OCI-M1 (cell line): ENCODE results near the gene SUPT5H.

ENCODE experiments used
- DNase-seq: peaks from one replicate; lab custom pipeline; 2025; lab: John Stamatoyannopoulos, UW

The SUPT5H gene

DNA sequence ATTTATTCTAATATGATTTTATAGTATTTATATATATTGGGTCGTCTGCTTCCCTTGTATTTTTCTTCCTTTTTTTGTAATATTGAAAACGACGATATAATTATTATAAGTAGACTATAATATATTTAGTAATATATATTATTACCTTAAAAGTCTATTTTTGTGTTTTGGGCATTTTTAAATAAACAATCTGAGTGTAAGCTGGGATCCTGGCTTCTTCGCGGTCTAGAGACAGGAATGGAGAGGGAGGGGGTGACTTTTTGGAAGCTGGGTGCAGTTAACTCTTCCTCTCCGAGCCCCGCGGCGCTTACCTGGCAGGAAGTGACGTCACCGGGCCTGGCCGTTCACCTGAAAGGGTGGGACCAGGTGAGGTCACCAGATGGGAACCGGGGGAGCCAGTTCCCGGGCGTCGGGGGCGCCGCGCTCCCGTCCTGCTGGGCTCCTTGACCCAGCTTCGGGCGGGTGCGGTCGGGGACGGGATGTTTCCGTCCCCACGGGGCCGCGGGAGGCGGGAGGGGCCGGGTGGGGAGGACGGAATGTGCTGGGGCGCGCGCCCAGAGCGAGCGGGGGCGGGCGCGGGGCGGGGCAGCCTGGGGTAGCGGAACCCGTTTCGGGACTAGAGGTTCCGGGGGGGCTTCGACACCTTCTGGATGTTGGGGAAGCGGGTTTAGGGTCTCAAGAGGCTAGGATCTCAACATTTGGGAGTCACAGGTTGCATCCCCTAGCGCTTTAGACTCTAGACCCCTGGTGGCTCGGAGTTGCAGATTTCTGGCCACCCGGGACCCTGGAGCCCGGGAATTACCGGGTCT, 36.0 kb upstream of the SUPT5H start:
- peak; percentile 76 for DNase-seq

DNA sequence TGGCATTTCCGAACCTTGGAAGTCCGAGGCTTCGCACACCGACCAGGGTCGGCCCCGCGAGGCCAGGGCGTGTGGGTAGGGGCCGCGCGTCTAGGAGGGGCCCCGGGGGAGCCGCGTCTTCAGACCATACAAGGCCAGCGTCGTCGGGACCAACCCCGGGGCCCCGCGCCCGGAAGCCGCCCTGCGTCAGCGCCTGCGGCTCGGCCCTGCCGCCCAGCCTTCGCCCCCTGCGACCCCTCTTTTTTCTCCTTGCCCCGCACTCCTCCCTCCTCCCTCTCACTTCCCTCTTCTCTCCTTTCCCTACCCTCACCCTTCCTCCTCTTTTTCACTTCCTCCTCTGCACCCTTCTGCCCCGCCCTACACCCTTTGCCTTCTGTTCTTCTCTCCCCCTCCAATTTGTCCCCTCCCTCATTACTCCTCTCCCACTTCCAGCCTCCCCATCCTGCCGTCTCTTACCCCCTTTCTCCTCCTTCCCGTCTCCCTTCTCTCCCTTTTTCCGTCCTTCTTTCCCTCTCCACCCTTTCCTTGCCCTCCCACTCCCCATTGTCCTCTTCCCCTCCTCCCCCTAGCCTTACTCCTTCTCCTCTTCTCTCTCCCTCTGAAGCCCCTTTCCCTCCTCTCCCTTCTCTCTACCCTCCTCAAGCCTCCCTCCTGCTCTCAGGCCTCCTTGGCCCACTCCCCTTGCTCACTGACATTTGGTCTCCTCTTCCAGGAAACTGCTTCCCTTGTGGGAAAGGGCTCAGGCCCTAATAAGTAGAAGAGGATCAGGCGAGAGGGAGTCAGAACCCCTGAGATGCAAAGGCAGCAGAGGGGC, 35.2 kb upstream of the SUPT5H start:
- DNase-seq, result peak; percentile 83

DNA sequence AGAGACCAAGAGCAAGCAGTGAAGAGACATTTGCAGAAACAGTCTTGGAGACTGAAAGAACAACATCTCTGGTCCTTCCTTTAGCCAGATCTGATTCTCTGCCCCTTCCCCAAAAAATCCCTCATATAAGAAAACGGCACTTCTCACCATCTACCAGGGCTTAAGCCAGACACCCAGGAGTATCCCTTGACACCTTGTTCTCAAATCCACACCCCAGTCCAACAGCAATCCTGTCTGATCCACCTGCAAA, 34.6 kb upstream of the SUPT5H start:
- DNase-seq, result no peak

DNA sequence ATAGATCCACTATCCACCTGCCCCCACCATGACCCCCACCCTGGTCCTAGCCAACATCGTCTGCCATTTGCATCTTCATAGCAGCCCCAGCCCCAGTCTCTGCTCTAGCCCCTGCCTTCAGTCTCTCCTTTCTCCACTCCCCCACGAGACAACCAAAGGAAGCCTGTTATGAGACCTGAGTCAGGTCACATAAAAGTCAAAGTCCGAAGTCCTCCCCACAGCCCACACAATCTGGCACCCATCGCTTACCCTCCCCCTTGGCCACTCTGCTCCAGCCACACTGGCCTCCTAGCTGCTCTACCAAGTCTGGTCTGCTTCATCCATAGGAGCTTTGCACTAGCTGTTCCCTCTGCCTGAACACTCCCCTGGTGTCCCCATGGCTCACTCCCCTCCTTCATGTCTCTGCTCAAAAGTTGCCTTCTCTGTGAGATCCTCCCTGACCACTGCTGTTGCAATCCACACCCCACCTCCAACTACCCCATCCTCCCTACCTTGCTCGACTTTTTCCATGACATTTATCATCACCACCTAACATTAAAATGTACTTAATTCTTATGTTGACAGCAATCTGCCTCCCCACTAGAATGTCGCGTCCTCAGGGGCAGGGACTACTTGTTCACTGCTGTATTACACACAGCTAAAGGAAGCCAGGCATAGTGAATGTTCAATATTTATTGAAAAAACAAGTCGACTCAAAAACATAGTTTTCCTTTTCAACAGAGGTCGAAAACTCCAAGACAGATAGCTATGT, 34.1 kb upstream of the SUPT5H start:
- peak; percentile 80 for DNase-seq

DNA sequence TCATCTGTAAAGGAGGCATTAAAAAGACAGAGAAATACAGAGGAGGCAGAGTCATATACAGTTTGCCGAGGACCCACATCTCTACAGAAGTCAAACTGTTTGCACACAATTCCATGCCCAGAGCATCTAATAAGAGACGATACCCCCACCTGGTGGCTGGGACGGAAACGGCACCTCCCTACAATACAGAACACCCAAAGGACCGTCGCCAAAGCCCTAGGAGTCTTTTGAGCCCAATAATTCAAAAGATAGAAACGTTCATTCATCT, 33.6 kb upstream of the SUPT5H start:
- peak; percentile 99 for DNase-seq

DNA sequence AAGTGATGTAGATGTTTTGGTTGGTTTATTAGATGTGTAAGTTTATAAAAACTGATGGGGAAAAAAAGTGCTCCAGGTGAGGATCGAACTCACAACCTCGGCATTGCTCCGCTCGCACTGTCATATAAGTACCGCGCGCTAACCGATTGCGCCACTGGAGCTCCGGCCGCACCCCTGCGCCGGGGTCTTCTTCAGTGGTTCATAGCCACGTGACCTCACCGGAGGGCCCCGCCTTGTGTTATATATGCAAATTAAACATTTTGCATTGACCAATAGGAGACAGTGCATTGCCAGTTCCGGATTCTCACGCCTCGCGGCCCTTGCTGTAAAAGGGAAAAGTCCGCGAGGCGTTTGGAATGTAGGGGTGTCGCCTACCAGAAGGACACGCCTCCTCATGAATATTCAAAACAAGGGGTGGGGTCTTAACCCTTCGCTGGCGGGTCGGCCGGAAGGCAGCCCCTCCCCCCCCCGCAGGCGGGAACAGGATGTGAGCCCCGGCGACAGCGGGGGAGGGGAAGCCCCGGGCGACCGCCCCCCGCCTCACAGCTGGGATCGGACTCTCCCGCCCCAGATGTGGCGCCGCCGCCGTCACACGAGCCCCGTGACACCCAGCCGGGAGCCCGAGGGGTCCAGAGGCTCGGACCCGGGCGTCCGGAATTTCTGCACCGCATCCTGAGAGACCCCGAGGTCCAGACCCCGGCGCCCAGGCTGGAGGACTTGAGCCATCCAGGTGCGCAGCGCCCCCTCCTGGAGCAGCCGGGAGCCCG, 33.1 kb upstream of the SUPT5H start, which contains the start of gene PLEKHG2:
PLEKHG2 (plus strand) TSS at position 570 of the 767 bp plus-strand sequence. CDS start 1,418 bp downstream, outside the sequence.
- peak; percentile 100 for DNase-seq

DNA sequence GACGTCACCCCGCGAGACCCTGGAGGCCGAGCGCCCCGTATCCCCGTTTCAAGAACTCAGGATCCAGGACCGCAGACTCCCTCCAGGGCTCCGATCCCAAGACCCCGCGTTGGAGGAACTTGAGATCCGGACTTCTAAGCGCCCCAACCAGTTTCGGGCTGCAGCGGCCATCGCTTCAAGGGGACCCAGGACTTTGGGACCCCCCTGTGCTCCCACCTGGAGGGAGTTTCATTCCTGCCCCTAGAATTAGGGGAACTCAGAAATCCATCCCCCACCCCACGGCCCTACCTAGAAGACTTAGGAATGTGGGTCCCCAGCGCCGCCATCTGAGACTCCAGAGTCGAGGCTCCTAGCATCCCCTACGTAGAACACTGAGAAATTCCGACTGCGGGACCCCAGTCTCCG, 32.5 kb upstream of the SUPT5H start:
- DNase-seq, result no peak

DNA sequence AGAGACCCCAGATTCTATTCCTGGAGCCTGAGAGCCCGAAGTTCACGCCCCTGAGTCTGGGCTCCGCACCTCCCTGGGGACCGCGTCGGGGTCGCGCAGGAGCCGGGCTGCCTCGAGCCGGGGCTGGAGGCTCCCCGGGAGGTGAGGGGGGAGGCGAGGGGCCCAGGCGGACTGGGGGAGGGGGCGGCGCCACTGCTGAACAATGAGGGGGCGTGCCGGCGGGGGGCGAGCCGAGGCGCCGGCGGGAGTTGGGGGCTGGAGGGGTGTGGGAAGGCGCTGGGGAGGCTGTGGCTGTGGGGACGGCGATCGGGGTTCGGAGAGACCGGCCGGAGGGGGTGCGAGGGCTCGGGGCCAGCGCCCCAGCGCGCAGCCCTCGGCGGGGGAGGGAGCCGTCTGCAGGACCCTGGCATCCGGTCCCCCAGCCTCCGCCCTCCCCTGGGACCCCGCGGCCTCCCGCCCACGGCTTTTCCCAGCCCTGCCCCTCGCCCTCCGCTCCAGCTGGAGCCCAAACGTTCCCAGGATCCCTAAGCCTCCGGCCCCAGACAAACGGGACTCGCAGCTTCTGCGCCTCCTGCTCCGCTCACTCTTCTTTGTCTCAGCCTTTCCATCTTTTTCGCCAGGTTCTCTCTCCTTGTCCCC, 32.0 kb upstream of the SUPT5H start:
- no peak for DNase-seq

DNA sequence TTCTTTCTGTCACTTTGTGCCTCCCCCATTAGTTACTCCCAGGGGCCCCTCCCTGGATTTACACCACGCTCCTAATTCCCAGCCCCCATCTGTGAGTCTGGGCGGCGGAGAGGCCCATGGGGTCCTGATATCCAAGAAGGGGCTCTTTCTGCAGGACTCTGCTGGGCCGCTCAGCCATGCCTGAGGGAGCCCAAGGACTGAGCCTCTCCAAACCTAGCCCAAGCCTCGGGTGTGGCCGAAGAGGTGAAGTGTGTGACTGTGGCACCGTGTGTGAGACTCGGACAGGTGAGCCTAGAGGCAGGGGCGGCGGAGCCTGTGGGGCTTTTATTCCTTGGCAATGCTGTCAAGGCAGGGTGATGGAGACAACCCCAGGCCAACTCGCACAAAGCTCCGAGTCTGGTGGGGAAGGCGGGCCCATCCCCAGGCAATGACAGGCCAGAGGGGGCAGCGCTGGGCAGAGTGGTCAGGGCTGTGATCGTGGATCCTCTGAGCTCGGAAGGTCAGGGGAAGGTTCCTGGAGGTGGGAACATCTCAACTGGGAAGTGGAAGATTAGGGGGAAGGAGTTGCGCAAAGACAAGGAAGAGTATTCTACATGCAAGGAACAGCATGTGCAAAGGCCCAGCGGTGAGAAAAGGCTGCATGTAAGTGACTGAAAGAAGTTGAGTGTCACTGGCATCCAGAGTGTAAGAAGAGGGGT, 31.3 kb upstream of the SUPT5H start:
- peak; percentile 15 for DNase-seq

DNA sequence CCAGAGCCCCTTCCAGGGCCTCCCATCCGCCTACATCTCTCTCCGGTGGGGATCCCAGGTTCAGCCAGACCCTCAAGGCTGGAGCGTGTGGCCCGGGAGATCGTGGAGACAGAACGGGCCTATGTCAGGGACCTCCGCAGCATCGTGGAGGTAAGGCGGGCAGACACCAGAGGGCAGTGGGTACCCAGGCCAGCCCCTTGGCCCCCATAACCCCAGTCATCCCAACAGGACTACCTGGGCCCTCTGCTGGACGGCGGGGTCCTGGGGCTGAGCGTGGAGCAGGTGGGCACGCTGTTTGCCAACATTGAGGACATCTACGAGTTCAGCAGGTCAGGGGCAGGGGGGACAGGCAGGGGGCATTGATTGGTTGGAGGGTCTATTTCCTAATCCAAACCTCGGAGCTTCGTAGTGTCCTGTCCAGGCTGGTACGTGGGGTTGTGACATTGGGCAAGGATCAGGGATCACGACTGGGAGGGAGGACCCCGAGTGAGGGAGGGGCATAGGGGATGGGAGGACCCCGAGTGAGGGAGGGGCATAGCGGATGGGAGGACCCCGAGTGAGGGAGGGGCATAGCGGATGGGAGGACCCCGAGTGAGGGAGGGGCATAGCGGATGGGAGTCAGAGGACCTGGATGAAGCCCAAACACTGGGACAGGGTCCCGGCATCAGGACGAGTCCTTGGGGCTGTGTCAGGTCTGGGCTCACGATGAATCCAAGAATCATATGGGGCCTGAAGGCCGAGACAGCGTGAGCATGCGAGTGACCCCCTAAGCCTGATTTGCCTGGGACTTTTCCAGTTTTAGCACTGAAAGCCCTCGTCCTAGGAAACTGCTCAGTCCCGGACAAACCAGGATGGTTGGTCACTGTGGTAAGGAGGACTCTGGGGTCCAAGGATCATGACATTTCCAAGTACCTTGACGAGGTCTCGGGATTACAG, 30.0 kb upstream of the SUPT5H start:
- DNase-seq, result no peak

DNA sequence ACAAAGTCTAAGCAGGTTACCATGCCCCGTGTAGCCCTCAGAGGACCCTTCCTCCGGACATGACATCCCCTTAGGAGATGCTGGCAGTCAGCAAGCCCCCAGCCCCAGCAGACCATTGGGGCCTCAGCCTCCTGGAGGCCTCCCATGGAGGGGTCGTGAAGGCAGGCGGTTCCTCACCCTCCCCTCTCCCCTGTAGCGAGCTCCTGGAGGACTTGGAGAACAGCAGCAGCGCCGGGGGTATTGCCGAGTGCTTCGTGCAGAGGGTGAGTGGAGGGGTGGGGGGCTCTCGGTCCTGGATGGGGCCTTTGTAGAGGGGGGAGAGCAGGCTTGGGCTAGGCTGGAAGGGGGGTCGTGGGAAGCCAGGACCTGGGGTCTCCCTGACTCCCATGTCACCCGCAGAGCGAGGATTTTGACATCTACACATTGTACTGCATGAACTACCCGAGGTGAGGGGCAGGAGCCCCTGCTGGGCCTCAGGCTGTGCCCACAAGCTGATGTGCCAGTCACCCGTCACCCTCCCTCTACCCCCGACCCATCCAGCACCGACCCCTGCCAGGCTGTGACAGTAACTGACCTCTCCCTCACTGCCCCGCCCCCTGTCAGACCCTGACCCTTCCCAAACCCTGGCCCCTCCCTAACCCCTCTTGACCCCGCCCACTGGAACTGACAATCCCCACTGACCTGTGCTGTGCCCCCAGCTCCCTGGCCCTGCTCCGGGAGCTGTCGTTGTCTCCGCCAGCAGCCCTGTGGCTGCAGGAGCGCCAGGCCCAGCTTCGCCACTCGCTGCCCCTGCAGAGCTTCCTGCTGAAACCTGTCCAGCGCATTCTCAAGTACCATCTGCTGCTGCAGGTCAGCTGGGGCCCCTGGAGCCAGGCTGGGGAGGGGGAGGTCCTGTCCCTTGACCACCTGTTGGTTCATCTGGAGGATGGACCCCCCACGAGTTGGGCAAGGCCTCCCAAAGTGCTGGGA, 28.9 kb upstream of the SUPT5H start:
- no peak for DNase-seq

DNA sequence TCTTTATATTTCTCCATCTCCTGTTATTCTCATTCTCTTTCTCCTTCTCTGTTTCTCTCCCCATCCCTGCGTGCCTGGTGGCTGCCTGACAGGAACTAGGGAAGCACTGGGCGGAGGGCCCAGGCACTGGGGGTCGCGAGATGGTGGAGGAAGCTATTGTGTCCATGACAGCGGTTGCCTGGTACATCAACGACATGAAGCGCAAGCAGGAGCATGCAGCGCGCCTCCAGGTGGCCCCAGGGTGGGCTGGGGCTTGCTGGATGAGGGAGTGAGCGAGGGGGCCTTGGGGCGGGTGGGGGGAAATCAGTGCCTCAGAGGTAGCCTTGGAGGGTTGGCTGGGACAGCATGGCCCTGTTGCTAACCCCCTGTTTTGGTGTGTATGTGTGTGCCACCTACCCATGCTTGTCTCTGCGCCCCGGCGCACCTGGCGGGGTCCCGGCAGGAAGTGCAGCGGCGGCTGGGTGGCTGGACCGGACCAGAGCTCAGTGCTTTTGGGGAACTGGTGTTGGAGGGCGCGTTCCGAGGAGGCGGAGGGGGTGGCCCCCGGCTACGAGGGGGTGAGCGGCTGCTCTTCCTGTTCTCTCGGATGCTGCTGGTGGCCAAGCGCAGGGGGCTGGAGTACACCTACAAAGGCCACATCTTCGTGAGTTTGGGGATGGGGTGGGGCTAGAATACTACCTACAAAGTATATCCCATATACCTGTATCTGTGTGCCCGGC, 27.8 kb upstream of the SUPT5H start:
- no peak for DNase-seq

DNA sequence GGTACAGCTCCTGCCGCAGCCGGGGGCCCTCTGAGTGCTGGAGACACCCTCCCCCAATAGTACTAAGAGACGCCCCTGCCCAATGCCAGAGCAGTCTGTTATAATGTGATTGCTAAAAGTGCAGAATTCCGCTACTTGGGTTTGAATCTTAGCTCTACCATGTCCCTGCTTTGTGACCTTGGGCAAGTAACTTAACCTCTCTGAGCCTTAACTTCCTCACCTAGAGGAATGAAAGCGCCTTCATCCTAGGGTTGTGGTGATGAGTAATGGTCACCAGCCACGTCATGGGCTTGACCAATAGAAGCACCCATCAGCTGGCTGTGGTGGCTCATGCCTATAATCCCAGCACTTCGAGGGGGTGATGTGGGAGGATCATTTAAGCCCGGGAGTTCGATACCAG, 26.4 kb upstream of the SUPT5H start:
- no peak for DNase-seq

DNA sequence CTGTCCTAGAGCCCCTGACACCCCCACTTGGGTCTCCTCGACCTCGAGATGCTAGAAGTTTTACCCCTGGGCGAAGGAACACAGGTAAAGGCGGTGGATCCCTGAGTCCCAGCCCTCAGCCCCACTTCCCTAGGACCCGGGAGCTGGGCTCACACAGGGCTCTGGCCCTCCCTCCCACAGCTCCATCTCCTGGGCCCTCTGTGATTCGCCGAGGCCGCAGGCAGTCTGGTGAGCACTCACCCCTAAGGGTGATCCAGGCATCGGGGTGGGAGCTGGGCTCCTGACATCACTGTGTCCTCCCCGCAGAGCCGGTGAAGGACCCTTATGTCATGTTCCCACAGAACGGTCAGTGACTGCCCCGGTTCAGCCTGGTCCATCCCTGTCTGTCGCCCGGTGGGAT, 24.6 kb upstream of the SUPT5H start:
- no peak for DNase-seq

DNA sequence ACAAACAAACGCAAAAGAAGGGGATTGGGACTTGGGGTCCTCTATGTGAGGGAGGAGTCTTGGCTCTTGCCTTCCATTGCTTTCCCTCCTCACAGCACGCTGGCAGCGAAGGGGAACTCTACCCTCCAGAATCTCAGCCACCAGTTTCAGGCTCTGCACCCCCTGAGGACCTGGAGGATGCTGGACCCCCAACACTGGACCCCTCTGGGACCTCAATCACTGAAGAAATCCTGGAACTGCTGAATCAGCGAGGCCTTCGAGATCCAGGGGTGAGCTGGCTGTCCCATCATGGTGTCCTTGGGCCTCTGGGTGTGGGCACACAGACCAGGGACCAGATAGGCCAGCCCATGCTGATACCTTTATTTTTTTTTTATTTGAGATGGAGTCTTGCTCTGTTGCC, 23.4 kb upstream of the SUPT5H start:
- no peak for DNase-seq

DNA sequence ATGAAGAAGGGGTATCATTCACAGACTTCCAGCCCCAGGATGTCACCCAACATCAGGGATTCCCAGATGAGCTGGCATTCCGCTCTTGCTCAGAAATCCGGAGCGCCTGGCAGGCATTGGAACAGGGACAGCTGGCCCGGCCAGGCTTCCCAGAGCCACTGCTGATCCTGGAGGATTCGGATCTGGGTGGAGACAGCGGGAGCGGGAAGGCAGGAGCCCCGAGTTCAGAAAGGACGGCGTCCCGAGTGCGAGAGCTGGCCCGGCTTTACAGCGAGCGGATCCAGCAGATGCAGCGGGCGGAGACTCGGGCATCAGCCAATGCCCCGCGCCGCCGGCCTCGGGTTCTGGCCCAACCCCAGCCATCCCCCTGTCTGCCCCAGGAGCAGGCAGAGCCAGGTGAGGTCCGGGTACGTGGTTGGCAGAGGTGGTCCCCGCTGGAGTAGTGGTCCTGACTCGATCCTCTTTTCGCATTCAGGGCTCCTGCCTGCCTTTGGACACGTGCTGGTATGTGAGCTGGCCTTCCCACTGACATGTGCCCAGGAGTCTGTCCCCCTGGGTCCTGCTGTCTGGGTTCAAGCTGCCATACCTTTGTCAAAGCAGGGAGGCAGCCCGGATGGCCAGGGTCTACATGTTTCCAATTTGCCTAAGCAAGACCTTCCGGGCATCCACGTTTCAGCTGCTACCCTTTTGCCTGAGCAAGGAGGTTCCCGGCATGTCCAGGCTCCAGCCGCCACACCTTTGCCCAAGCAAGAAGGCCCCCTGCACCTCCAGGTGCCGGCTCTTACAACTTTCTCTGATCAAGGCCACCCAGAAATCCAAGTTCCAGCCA, 21.9 kb upstream of the SUPT5H start:
- DNase-seq, result no peak

DNA sequence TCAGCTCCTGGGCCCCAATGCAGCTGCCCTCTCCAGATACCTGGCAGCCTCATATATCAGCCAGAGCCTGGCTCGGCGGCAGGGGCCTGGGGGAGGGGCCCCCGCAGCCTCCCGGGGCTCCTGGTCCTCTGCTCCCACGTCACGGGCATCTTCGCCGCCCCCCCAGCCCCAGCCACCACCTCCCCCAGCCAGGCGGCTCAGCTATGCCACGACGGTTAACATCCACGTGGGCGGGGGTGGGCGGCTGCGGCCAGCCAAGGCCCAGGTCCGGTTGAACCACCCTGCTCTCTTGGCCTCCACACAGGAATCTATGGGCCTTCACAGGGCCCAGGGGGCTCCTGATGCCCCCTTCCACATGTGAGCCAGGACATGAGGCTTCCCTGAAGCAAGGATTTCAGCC, 20.4 kb upstream of the SUPT5H start:
- no peak for DNase-seq
